ENCODE results near the gene ATRN. TPM values are rescaled to one million over a fixed set of nuclear protein-coding genes. Genes with fewer than 3 reads are reported as not detected.
A peak's percentile ranks its signal among the peaks of the same experiment; 100 is the strongest.

The ATRN gene
- total RNA-seq, 1 donor from 2014 or later, result 52.0 TPM

DNA sequence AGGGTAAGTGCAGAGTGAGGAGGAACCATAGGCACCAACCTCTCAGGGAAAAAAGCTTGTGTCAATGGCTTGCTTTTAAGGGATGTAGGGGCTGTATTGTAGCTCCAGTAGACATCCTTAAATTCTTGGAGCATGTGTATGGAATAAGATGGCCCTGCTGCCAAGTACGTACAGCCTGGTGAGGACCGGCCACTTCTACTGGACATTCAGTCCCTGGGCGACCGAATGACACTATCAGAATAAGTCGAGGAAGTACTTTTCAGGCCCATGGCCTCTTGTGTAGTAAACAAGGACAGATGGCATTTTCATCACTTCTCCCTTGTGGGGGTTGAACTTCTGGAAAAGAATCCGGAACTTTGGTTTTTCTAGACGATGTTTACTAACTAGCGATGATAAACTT, 159.6 kb downstream of the ATRN start:
- DNase-seq (ENCODE audit: low spot score), result no peak
- Mint-ChIP-seq H3K4me1 (ENCODE audit: low read depth) (no peaks in the 10 kb centered on the region), H3K36me3 (ENCODE audit: low read depth) (peaks cover 30% of the 10 kb centered on the region), H3K4me3 (ENCODE audit: unreplicated experiment) (no peak overlapping the region), H3K27me3 (ENCODE audit: low read depth) (no peaks in the 10 kb centered on the region), H3K9me3 (ENCODE audit: low read depth) (no peaks in the 10 kb centered on the region), H3K27ac (ENCODE audit: unreplicated experiment) (no peak overlapping the region)
- no peak for TF ChIP-seq CTCF (IDR thresholded peaks at IDR 0.05)

GRCh38 chr20:3631534-3631933, 160.7 kb downstream of the ATRN start:
- Mint-ChIP-seq H3K36me3 (ENCODE audit: low read depth) (peaks cover 30% of the 10 kb centered on the region), H3K27ac (ENCODE audit: unreplicated experiment) (no peak overlapping the region), H3K9me3 (ENCODE audit: low read depth) (no peaks in the 10 kb centered on the region), H3K27me3 (ENCODE audit: low read depth) (no peaks in the 10 kb centered on the region), H3K4me3 (ENCODE audit: unreplicated experiment) (no peak overlapping the region), H3K4me1 (ENCODE audit: low read depth) (no peaks in the 10 kb centered on the region)
- DNase-seq (ENCODE audit: low spot score), result no peak
- no peak for TF ChIP-seq CTCF (IDR thresholded peaks at IDR 0.05)

- Mint-ChIP-seq H3K36me3 (ENCODE audit: low read depth) (peaks cover 25% of the 10 kb centered on the region), H3K9me3 (ENCODE audit: low read depth) (no peaks in the 10 kb centered on the region), H3K4me1 (ENCODE audit: low read depth) (no peaks in the 10 kb centered on the region), H3K4me3 (ENCODE audit: unreplicated experiment) (no peak overlapping the region), H3K27me3 (ENCODE audit: low read depth) (no peaks in the 10 kb centered on the region), H3K27ac (ENCODE audit: unreplicated experiment) (no peak overlapping the region)
- DNase-seq (ENCODE audit: low spot score), result no peak
- peak; percentile 49 for TF ChIP-seq CTCF (IDR thresholded peaks at IDR 0.05)
Measured at GRCh38 chr20:3632311-3633004, 161.6 kb downstream of the ATRN start.

GRCh38 chr20:3633913-3634478, 163.2 kb downstream of the ATRN start:
- H3K9me3 Mint-ChIP-seq (ENCODE audit: low read depth), result no peaks in the 10 kb centered on the region
- H3K4me3 Mint-ChIP-seq (ENCODE audit: unreplicated experiment), result no peak overlapping the region
- H3K4me1 Mint-ChIP-seq (ENCODE audit: low read depth), result no peaks in the 10 kb centered on the region
- no peak for DNase-seq (ENCODE audit: low spot score)
- no peak for TF ChIP-seq CTCF (IDR thresholded peaks at IDR 0.05)
- H3K27ac Mint-ChIP-seq (ENCODE audit: unreplicated experiment), result no peak overlapping the region
- peaks cover 17% of the 10 kb centered on the region for H3K36me3 Mint-ChIP-seq (ENCODE audit: low read depth)
- no peaks in the 10 kb centered on the region for H3K27me3 Mint-ChIP-seq (ENCODE audit: low read depth)

GRCh38 chr20:3635346-3635745, 164.5 kb downstream of the ATRN start:
- Mint-ChIP-seq H3K27me3 (ENCODE audit: low read depth) (no peaks in the 10 kb centered on the region), H3K9me3 (ENCODE audit: low read depth) (peaks cover 6% of the 10 kb centered on the region), H3K27ac (ENCODE audit: unreplicated experiment) (no peak overlapping the region), H3K4me1 (ENCODE audit: low read depth) (no peaks in the 10 kb centered on the region), H3K36me3 (ENCODE audit: low read depth) (peaks cover 17% of the 10 kb centered on the region), H3K4me3 (ENCODE audit: unreplicated experiment) (no peak overlapping the region)
- DNase-seq (ENCODE audit: low spot score), result no peak
- no peak for TF ChIP-seq CTCF (IDR thresholded peaks at IDR 0.05)
